GM12878 (cell line): Measurements from ENCODE around the gene MAX.

Experiments used
- BRCA1 ChIP-seq: IDR thresholded peaks from 2 replicates; pipeline ENCODE4 v1.6.1; 2011; ENCODE audit warnings: low read depth, low read length, improper control_type of control experiment
- EED ChIP-seq: sonication (generic); IDR thresholded peaks from 2 replicates; pipeline ENCODE4 v1.6.1; 2016; ENCODE audit warnings: antibody characterized with exemption, low read depth
- EP300 ChIP-seq, 2 experiments: fragments of 150-350 bp in 1 of 2; IDR thresholded peaks; 2 replicates each; pipeline ENCODE4 v1.6.1; 2011 to 2012; ENCODE audit warnings: low read depth in 2 of 2, low read length in 2 of 2, borderline replicate concordance in 1 of 2, improper control_type of control experiment in 1 of 2, inconsistent platforms in 1 of 2; ENCODE audit not compliant: control insufficient read depth in 1 of 2
- POLR2A ChIP-seq: IDR thresholded peaks from 2 replicates; pipeline ENCODE4 v1.6.1; 2011; ENCODE audit warnings: low read depth, mild to moderate bottlenecking, low read length
- POLR2AphosphoS2 ChIP-seq: IDR thresholded peaks from 2 replicates; pipeline ENCODE4 v1.6.1; 2011; ENCODE audit warnings: low read depth, mild to moderate bottlenecking, low read length, improper control_type of control experiment, moderate library complexity
- TCF3 ChIP-seq: IDR thresholded peaks from 2 replicates; pipeline ENCODE4 v1.6.1; 2012; ENCODE audit warnings: low read depth, mild to moderate bottlenecking, low read length, borderline replicate concordance; ENCODE audit not compliant: insufficient read depth
- ZNF384 ChIP-seq: IDR thresholded peaks from 2 replicates; pipeline ENCODE4 v1.6.1; 2012; ENCODE audit warnings: low read depth, mild to moderate bottlenecking, low read length, improper control_type of control experiment, borderline replicate concordance
- TF ChIP-seq, protein P1 (sequence below): IDR thresholded peaks from 2 replicates; pipeline ENCODE4 v1.6.1; 2011; ENCODE audit warnings: low read depth, mild to moderate bottlenecking, low read length, moderate library complexity, borderline replicate concordance; ENCODE audit errors: extremely low read depth
- TF ChIP-seq, protein P2 (sequence below), 3 experiments: IDR thresholded peaks in 2 of 3; conservative IDR thresholded peaks in 1 of 3; 2 replicates each; pipeline ENCODE4 v1.5.1; 2011; ENCODE audit warnings: low read depth in 3 of 3, low read length in 3 of 3, mild to moderate bottlenecking in 3 of 3, control low read depth in 2 of 3, moderate library complexity in 2 of 3, inconsistent platforms in 1 of 3, mixed read lengths in 1 of 3; ENCODE audit not compliant: control insufficient read depth in 2 of 3, insufficient read depth in 1 of 3; ENCODE audit errors: extremely low read depth in 1 of 3

DNA sequence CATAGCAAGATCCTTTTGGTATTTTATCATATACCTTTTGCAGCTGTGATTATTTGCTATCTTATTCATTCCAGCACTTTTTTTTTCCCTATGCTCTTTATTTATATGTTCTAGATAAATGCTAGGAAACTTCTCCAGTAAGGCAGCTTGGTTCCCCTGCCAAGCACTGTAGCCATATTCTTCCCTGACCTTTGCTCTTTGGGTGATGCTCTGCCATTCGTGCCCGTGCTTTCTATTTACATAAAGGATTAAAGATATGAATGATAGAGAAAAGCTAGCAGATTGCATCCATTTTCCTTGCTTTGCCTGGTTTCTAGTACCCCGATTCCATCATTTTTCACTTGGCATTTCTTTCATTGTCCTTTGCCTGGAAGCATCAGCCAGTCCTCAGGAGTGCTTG, 73.4 kb downstream of the MAX start:
- TF ChIP-seq POLR2AphosphoS2 (no peak), TCF3 (no peak), BRCA1 (no peak), EP300 (IDR thresholded peaks at IDR 0.05; ENCODE audit: borderline replicate concordance in 1 of 2, control insufficient read depth in 1 of 2, low read depth in 2 of 2, low read length in 2 of 2) (no peak), EED (no peak), POLR2A (no peak), ZNF384 (no peak)
- TF ChIP-seq, protein P1, sequence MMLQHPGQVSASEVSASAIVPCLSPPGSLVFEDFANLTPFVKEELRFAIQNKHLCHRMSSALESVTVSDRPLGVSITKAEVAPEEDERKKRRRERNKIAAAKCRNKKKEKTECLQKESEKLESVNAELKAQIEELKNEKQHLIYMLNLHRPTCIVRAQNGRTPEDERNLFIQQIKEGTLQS, result no peak
- TF ChIP-seq, protein P2, sequence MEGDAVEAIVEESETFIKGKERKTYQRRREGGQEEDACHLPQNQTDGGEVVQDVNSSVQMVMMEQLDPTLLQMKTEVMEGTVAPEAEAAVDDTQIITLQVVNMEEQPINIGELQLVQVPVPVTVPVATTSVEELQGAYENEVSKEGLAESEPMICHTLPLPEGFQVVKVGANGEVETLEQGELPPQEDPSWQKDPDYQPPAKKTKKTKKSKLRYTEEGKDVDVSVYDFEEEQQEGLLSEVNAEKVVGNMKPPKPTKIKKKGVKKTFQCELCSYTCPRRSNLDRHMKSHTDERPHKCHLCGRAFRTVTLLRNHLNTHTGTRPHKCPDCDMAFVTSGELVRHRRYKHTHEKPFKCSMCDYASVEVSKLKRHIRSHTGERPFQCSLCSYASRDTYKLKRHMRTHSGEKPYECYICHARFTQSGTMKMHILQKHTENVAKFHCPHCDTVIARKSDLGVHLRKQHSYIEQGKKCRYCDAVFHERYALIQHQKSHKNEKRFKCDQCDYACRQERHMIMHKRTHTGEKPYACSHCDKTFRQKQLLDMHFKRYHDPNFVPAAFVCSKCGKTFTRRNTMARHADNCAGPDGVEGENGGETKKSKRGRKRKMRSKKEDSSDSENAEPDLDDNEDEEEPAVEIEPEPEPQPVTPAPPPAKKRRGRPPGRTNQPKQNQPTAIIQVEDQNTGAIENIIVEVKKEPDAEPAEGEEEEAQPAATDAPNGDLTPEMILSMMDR (IDR thresholded peaks at IDR 0.05 in 2 of 3, conservative IDR thresholded peaks at IDR 0.05 in 1 of 3; ENCODE audit: control insufficient read depth in 2 of 3, extremely low read depth in 1 of 3, insufficient read depth in 1 of 3, low read depth in 3 of 3, low read length in 3 of 3), result no peak
